GM23338 (cell line): ENCODE results near the gene PSMG4. TPM values are rescaled to one million over a fixed set of nuclear protein-coding genes. Genes with fewer than 3 reads are reported as not detected.
A peak's percentile ranks its signal among the peaks of the same experiment; 100 is the strongest.

ENCODE experiments used
- ATAC-seq: fragments of 200-7000 bp; cut with Tn5 transposase; 3 replicates; pipeline ENCODE4 v1.9.1; 2020
- DNase-seq: peaks from one replicate; pipeline ENCODE4 v3.0.0-alpha.2; 2015; ENCODE audit warnings: low spot score
- H2AFZ ChIP-seq: fragments of 200-600 bp; sonication (generic); 2 replicates; pipeline ENCODE4 v1.8.0; 2016; ENCODE audit warnings: antibody characterized with exemption, mild to moderate bottlenecking, moderate library complexity
- H3F3A ChIP-seq: fragments of 200-600 bp; sonication (generic); replicated peaks from 2 replicates; pipeline ENCODE4 v1.8.0; 2017; ENCODE audit warnings: antibody characterized with exemption, mixed run types, low read depth
- H3K27ac ChIP-seq: fragments of 200-600 bp; sonication (generic); 2 replicates; pipeline ENCODE4 v1.6.1; 2016; ENCODE audit warnings: low read depth
- H3K27me3 ChIP-seq: fragments of 200-600 bp; sonication (generic); 2 replicates; pipeline ENCODE4 v1.8.0; 2016; ENCODE audit warnings: mild to moderate bottlenecking, mixed run types, moderate library complexity; ENCODE audit not compliant: insufficient read depth
- H3K36me3 ChIP-seq: fragments of 200-600 bp; sonication (generic); 2 replicates; pipeline ENCODE4 v1.8.0; 2016; ENCODE audit warnings: mild to moderate bottlenecking; ENCODE audit not compliant: insufficient read depth
- H3K4me1 ChIP-seq: fragments of 200-600 bp; sonication (generic); 2 replicates; pipeline ENCODE4 v1.8.0; 2016; ENCODE audit warnings: mild to moderate bottlenecking, moderate library complexity; ENCODE audit not compliant: insufficient read depth
- H3K4me2 ChIP-seq: fragments of 200-600 bp; sonication (generic); 2 replicates; pipeline ENCODE4 v1.7.1; 2017; ENCODE audit warnings: mixed run types
- H3K4me3 ChIP-seq: fragments of 200-600 bp; sonication (generic); 2 replicates; pipeline ENCODE4 v1.6.1; 2016; ENCODE audit warnings: mixed run types
- H3K79me2 ChIP-seq: fragments of 200-600 bp; sonication (generic); replicated peaks from 2 replicates; pipeline ENCODE4 v1.8.0; 2017; ENCODE audit warnings: mild to moderate bottlenecking; ENCODE audit not compliant: insufficient read depth
- H3K9me2 ChIP-seq: fragments of 200-600 bp; sonication (generic); 2 replicates; pipeline ENCODE4 v1.8.0; 2017; ENCODE audit not compliant: insufficient read depth
- H4K20me1 ChIP-seq: fragments of 200-600 bp; sonication (generic); replicated peaks from 2 replicates; pipeline ENCODE4 v1.8.0; 2017; ENCODE audit warnings: mild to moderate bottlenecking; ENCODE audit not compliant: insufficient read depth
- H3K27ac Mint-ChIP-seq: 2 replicates; pipeline ENCODE4 v1.8.0; 2020; ENCODE audit warnings: inconsistent platforms, mild to moderate bottlenecking, moderate library complexity, mixed read lengths
- H3K27me3 Mint-ChIP-seq: 3 replicates; pipeline ENCODE4 v1.8.0; 2022; ENCODE audit warnings: low read depth, mild to moderate bottlenecking, moderate library complexity, mixed read lengths, inconsistent platforms; ENCODE audit not compliant: insufficient read depth, poor library complexity
- H3K36me3 Mint-ChIP-seq: 3 replicates; pipeline ENCODE4 v1.8.0; 2021; ENCODE audit warnings: low read depth, mild to moderate bottlenecking, inconsistent platforms, moderate library complexity, mixed read lengths
- H3K4me1 Mint-ChIP-seq: 3 replicates; pipeline ENCODE4 v1.8.0; 2020; ENCODE audit warnings: mild to moderate bottlenecking, inconsistent platforms, mixed read lengths
- H3K4me3 Mint-ChIP-seq: 3 replicates; pipeline ENCODE4 v1.8.0; 2021; ENCODE audit warnings: moderate library complexity, mild to moderate bottlenecking, inconsistent platforms, mixed read lengths
- H3K9me3 Mint-ChIP-seq: 3 replicates; pipeline ENCODE4 v1.8.0; 2020; ENCODE audit warnings: moderate library complexity, mild to moderate bottlenecking, inconsistent platforms, mixed read lengths
- CREB1 ChIP-seq: fragments of 250-450 bp; sonication (Bioruptor Pico); IDR thresholded peaks from 2 replicates; pipeline ENCODE4 v1.5.0; 2020; ENCODE audit warnings: low read depth, mild to moderate bottlenecking, moderate library complexity
- EZH2 ChIP-seq: fragments of 200-600 bp; sonication (generic); IDR thresholded peaks from one replicate; pipeline ENCODE4 v1.8.0; 2017; ENCODE audit warnings: antibody characterized with exemption, mild to moderate bottlenecking, low read depth; ENCODE audit not compliant: unreplicated experiment
- EZH2phosphoT487 ChIP-seq: fragments of 200-600 bp; sonication (generic); IDR thresholded peaks from one replicate; pipeline ENCODE4 v1.8.1; 2018; ENCODE audit warnings: antibody characterized with exemption; ENCODE audit not compliant: unreplicated experiment
- JUNB ChIP-seq: IDR thresholded peaks from one replicate; pipeline ENCODE4 v1.6.1; 2016; ENCODE audit warnings: antibody characterized with exemption; ENCODE audit not compliant: unreplicated experiment
- NANOG ChIP-seq: IDR thresholded peaks from 2 replicates; pipeline ENCODE4 v1.6.1; 2016; ENCODE audit warnings: antibody characterized with exemption, borderline replicate concordance
- POLR2AphosphoS5 ChIP-seq: IDR thresholded peaks from 2 replicates; pipeline ENCODE4 v1.6.1; 2016; ENCODE audit warnings: antibody characterized with exemption, low read depth
- STAT1 ChIP-seq: IDR thresholded peaks from one replicate; pipeline ENCODE4 v1.6.1; 2016; ENCODE audit warnings: antibody characterized with exemption; ENCODE audit not compliant: unreplicated experiment
- ZNF114 ChIP-seq: fragments of 250-450 bp; sonication (Bioruptor Pico); IDR thresholded peaks from 2 replicates; pipeline ENCODE4 v1.5.0; 2020; ENCODE audit warnings: mild to moderate bottlenecking, moderate library complexity
- ZNF331 ChIP-seq: fragments of 250-450 bp; sonication (Bioruptor Pico); IDR thresholded peaks from 2 replicates; pipeline ENCODE4 v1.5.0; 2020; ENCODE audit warnings: low read depth, mild to moderate bottlenecking, moderate library complexity
- polyA plus RNA-seq: library from polyadenylated mRNA; unstranded; fragments of >200 nt; fragmentation: Nextera tagmentation; extraction: Ambion mirVana; gene quantifications from 2 replicates; pipeline ENCODE4 v1.2.1, GENCODE V29; 2016
- total RNA-seq: library from RNA; depleted of rRNA; stranded (reverse); fragments of >200 nt; shearing (Covaris generic); gene quantifications from 2 replicates; pipeline ENCODE4 v1.2.3, GENCODE V29; 2014
- TF ChIP-seq, protein P1 (sequence below): IDR thresholded peaks from 2 replicates; pipeline ENCODE4 v1.6.1; 2016; ENCODE audit warnings: antibody characterized with exemption
- TF ChIP-seq, protein P2 (sequence below): fragments of 250-450 bp; sonication (Bioruptor Pico); IDR thresholded peaks from 2 replicates; pipeline ENCODE4 v1.5.0; 2020; ENCODE audit warnings: mild to moderate bottlenecking, moderate library complexity
- TF ChIP-seq, protein P3 (sequence below): IDR thresholded peaks from one replicate; pipeline ENCODE4 v1.6.1; 2018; ENCODE audit warnings: antibody characterized with exemption; ENCODE audit not compliant: unreplicated experiment
- TF ChIP-seq, protein P4 (sequence below), 2 experiments: fragments of 200-600 bp in 1 of 2; sonication (generic) in 1 of 2; conservative IDR thresholded peaks; 2 replicates each; pipeline versions ENCODE4 v1.5.1 to v1.6.1; 2016 to 2017; ENCODE audit warnings: antibody characterized with exemption in 2 of 2, low read depth in 2 of 2, mild to moderate bottlenecking in 2 of 2, moderate library complexity in 1 of 2

The PSMG4 gene
- total and polyA plus RNA-seq, 2 experiments from 2014 or later: 37.2 to 168 TPM

DNA sequence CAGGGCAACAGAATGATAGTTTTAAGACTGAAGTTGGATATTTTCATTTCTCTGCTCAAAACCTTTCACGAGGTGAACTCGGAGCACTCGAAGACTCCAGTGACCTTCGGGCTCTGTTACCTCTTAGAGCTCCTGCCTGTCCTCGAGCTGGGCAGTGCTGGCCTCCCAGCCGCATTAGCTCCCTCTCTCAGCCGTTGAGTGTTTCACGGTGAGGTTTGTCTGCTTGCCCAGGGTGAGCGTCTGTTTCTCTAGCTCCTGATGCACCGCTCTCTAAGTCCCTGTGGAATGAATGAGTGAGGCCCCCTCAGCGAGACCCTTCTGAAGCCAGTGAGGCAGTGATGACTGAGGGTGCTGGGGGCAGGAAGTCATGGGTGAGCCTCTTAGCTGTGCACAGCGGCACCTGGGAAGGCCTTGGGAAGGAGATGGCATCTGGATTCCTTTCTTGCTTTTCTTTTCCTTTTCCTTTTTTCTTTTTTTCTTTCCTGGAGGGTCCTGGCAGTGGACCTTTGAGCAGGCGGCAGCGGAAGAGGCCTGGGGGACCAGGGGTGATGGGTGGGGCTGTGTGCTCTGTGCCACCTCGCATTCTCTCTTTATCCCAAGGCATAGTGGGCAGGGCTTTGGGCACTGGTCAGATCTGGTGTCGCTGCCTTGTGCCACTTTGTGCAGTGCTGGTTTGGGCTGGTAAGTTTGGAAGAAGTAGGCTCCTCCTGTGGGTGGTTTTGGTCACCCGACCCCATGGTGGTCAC, 2.2 kb downstream of the PSMG4 start:
- peak overlapping the region; percentile 39; the same call in 1 of the 2 replicates for H3K4me3 ChIP-seq
- H3K4me2 ChIP-seq: peak overlapping the region; percentile 72

More for the DNA sequence above, 2.2 kb downstream of the PSMG4 start:
- ATAC-seq (no peak), DNase-seq (no peak)
- H3K4me1 Mint-ChIP-seq: peaks cover 27% of the 10 kb centered on the region
- peak overlapping the region; percentile 99 for H3K4me3 Mint-ChIP-seq
- peaks cover 34% of the 10 kb centered on the region for H3K36me3 Mint-ChIP-seq
- no peaks in the 10 kb centered on the region for H3K9me3 Mint-ChIP-seq
- H3K79me2 ChIP-seq: peaks cover 67% of the 10 kb centered on the region
- peak overlapping the region; percentile 74 for H3K27ac Mint-ChIP-seq
- 0 out of 2 replicates have a peak, but pooled peaks cover 3% of the 10 kb centered on the region for H3F3A ChIP-seq
- peaks cover 21% of the 10 kb centered on the region for H4K20me1 ChIP-seq
- H3K4me1 ChIP-seq: peaks cover 21% of the 10 kb centered on the region
- H3K27me3 ChIP-seq: no peaks in the 10 kb centered on the region
- no peak overlapping the region for H2AFZ ChIP-seq
- no peaks in the 10 kb centered on the region for H3K9me2 ChIP-seq
- peaks cover 14% of the 10 kb centered on the region for H3K27me3 Mint-ChIP-seq
- H3K36me3 ChIP-seq: no peaks in the 10 kb centered on the region; the same call in 1 of the 2 replicates
- TF ChIP-seq, protein P1, sequence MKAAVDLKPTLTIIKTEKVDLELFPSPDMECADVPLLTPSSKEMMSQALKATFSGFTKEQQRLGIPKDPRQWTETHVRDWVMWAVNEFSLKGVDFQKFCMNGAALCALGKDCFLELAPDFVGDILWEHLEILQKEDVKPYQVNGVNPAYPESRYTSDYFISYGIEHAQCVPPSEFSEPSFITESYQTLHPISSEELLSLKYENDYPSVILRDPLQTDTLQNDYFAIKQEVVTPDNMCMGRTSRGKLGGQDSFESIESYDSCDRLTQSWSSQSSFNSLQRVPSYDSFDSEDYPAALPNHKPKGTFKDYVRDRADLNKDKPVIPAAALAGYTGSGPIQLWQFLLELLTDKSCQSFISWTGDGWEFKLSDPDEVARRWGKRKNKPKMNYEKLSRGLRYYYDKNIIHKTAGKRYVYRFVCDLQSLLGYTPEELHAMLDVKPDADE: no peak
- TF ChIP-seq, protein P2, sequence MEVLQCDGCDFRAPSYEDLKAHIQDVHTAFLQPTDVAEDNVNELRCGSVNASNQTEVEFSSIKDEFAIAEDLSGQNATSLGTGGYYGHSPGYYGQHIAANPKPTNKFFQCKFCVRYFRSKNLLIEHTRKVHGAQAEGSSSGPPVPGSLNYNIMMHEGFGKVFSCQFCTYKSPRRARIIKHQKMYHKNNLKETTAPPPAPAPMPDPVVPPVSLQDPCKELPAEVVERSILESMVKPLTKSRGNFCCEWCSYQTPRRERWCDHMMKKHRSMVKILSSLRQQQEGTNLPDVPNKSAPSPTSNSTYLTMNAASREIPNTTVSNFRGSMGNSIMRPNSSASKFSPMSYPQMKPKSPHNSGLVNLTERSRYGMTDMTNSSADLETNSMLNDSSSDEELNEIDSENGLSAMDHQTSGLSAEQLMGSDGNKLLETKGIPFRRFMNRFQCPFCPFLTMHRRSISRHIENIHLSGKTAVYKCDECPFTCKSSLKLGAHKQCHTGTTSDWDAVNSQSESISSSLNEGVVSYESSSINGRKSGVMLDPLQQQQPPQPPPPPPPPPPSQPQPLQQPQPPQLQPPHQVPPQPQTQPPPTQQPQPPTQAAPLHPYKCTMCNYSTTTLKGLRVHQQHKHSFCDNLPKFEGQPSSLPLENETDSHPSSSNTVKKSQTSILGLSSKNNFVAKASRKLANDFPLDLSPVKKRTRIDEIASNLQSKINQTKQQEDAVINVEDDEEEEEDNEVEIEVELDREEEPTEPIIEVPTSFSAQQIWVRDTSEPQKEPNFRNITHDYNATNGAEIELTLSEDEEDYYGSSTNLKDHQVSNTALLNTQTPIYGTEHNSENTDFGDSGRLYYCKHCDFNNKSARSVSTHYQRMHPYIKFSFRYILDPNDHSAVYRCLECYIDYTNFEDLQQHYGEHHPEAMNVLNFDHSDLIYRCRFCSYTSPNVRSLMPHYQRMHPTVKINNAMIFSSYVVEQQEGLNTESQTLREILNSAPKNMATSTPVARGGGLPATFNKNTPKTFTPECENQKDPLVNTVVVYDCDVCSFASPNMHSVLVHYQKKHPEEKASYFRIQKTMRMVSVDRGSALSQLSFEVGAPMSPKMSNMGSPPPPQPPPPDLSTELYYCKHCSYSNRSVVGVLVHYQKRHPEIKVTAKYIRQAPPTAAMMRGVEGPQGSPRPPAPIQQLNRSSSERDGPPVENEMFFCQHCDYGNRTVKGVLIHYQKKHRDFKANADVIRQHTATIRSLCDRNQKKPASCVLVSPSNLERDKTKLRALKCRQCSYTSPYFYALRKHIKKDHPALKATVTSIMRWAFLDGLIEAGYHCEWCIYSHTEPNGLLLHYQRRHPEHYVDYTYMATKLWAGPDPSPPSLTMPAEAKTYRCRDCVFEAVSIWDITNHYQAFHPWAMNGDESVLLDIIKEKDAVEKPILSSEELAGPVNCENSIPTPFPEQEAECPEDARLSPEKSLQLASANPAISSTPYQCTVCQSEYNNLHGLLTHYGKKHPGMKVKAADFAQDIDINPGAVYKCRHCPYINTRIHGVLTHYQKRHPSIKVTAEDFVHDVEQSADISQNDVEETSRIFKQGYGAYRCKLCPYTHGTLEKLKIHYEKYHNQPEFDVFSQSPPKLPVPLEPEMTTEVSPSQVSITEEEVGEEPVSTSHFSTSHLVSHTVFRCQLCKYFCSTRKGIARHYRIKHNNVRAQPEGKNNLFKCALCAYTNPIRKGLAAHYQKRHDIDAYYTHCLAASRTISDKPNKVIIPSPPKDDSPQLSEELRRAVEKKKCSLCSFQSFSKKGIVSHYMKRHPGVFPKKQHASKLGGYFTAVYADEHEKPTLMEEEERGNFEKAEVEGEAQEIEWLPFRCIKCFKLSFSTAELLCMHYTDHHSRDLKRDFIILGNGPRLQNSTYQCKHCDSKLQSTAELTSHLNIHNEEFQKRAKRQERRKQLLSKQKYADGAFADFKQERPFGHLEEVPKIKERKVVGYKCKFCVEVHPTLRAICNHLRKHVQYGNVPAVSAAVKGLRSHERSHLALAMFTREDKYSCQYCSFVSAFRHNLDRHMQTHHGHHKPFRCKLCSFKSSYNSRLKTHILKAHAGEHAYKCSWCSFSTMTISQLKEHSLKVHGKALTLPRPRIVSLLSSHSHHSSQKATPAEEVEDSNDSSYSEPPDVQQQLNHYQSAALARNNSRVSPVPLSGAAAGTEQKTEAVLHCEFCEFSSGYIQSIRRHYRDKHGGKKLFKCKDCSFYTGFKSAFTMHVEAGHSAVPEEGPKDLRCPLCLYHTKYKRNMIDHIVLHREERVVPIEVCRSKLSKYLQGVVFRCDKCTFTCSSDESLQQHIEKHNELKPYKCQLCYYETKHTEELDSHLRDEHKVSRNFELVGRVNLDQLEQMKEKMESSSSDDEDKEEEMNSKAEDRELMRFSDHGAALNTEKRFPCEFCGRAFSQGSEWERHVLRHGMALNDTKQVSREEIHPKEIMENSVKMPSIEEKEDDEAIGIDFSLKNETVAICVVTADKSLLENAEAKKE: no peak
- TF ChIP-seq, protein P3, sequence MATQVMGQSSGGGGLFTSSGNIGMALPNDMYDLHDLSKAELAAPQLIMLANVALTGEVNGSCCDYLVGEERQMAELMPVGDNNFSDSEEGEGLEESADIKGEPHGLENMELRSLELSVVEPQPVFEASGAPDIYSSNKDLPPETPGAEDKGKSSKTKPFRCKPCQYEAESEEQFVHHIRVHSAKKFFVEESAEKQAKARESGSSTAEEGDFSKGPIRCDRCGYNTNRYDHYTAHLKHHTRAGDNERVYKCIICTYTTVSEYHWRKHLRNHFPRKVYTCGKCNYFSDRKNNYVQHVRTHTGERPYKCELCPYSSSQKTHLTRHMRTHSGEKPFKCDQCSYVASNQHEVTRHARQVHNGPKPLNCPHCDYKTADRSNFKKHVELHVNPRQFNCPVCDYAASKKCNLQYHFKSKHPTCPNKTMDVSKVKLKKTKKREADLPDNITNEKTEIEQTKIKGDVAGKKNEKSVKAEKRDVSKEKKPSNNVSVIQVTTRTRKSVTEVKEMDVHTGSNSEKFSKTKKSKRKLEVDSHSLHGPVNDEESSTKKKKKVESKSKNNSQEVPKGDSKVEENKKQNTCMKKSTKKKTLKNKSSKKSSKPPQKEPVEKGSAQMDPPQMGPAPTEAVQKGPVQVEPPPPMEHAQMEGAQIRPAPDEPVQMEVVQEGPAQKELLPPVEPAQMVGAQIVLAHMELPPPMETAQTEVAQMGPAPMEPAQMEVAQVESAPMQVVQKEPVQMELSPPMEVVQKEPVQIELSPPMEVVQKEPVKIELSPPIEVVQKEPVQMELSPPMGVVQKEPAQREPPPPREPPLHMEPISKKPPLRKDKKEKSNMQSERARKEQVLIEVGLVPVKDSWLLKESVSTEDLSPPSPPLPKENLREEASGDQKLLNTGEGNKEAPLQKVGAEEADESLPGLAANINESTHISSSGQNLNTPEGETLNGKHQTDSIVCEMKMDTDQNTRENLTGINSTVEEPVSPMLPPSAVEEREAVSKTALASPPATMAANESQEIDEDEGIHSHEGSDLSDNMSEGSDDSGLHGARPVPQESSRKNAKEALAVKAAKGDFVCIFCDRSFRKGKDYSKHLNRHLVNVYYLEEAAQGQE: no peak
- no peak for TF ChIP-seq EZH2phosphoT487
- TF ChIP-seq, protein P4, sequence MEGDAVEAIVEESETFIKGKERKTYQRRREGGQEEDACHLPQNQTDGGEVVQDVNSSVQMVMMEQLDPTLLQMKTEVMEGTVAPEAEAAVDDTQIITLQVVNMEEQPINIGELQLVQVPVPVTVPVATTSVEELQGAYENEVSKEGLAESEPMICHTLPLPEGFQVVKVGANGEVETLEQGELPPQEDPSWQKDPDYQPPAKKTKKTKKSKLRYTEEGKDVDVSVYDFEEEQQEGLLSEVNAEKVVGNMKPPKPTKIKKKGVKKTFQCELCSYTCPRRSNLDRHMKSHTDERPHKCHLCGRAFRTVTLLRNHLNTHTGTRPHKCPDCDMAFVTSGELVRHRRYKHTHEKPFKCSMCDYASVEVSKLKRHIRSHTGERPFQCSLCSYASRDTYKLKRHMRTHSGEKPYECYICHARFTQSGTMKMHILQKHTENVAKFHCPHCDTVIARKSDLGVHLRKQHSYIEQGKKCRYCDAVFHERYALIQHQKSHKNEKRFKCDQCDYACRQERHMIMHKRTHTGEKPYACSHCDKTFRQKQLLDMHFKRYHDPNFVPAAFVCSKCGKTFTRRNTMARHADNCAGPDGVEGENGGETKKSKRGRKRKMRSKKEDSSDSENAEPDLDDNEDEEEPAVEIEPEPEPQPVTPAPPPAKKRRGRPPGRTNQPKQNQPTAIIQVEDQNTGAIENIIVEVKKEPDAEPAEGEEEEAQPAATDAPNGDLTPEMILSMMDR (conservative IDR thresholded peaks at IDR 0.05; ENCODE audit: low read depth in 2 of 2): no peak
- no peak for TF ChIP-seq EZH2
- TF ChIP-seq POLR2AphosphoS5: no peak
- no peak for TF ChIP-seq JUNB
- no peak for TF ChIP-seq NANOG
- TF ChIP-seq STAT1: no peak
- no peak for TF ChIP-seq CREB1 (CRISPR knock-in tag)
- no peak for TF ChIP-seq ZNF114 (CRISPR knock-in tag)
- no peak for TF ChIP-seq ZNF331 (CRISPR knock-in tag)
- H3K27ac ChIP-seq: no peak overlapping the region
